Right lobe of liver (tissue), 6 donors: ENCODE results near the gene IL1RAPL1. TPM values are rescaled to one million over a fixed set of nuclear protein-coding genes. Genes with fewer than 3 reads are reported as not detected.
A peak's percentile ranks its signal among the peaks of the same experiment; 100 is the strongest.

Experiments
- ATAC-seq, 4 donors: fragments of 200-7000 bp; cut with Tn5 transposase; one replicate each; pipeline ENCODE4 v1.9.1; 2020; ENCODE audit warnings: mild to moderate bottlenecking in 4 of 4, moderate library complexity in 4 of 4
- DNase-seq, 3 donors: peaks; one replicate each; pipeline ENCODE4 v3.0.0-alpha.2; 2020
- H3K27ac ChIP-seq, 3 donors: fragments of 200-600 bp; one replicate each; pipeline ENCODE4 v1.8.0; 2022
- H3K27me3 ChIP-seq, 2 donors: fragments of 200-600 bp; one replicate each; pipeline ENCODE4 v1.8.0; 2022
- H3K36me3 ChIP-seq, 4 donors: fragments of 200-600 bp; sonication (generic) in 1 of 4; one replicate each; pipeline versions ENCODE4 v1.5.1 to v1.8.0; 2017 to 2022; ENCODE audit warnings: control low read depth in 1 of 4
- H3K4me1 ChIP-seq, 4 donors: fragments of 200-600 bp; sonication (generic) in 1 of 4; one replicate each; pipeline versions ENCODE4 v1.5.1 to v1.8.0; 2017 to 2022; ENCODE audit warnings: control low read depth in 1 of 4
- H3K4me3 ChIP-seq, 3 donors: fragments of 200-600 bp; one replicate each; pipeline ENCODE4 v1.8.0; 2022
- H3K9me3 ChIP-seq, 4 donors: fragments of 200-600 bp; sonication (generic) in 1 of 4; one replicate each; pipeline versions ENCODE4 v1.5.1 to v1.8.0; 2017 to 2022; ENCODE audit warnings: control low read depth in 1 of 4
- CTCF ChIP-seq, 4 donors: fragments of 200-600 bp in 3 of 4; fragments of 450-650 bp in 1 of 4; IDR thresholded peaks; one replicate each; pipeline versions ENCODE4 v1.5.1 to v1.8.0; 2016 to 2022; ENCODE audit warnings: antibody characterized with exemption in 4 of 4, mild to moderate bottlenecking in 2 of 4
- POLR2A ChIP-seq: fragments of 450-650 bp; IDR thresholded peaks from one replicate; pipeline ENCODE4 v1.6.1; 2017; ENCODE audit warnings: antibody characterized with exemption, mild to moderate bottlenecking
- WGBS: methylation state at CpG from one replicate; pipeline ENCODE4 v1.1.6; 2018; ENCODE audit warnings: low coverage, low lambda C conversion rate; ENCODE audit not compliant: insufficient coverage; ENCODE audit errors: missing lambda C conversion rate; 5-methylcytosine and 5-hydroxymethylcytosine counted together
- intact Hi-C, 2 donors: fragments of 100-400 bp; cut with DNase I; formaldehyde crosslinking; loops; one replicate each; pipeline versions ENCODE4 v1.11.2 to v1.14.1; 2022
- total RNA-seq, 6 experiments: library from RNA; depleted of rRNA in 2 of 6; stranded (reverse); fragments of >200 nt in 2 of 6; fragmentation: NEBNext Ultra II Directional in 3 of 6; extraction: Animal tissue kit (Norgen Biotek cat#: 25700) in 3 of 6; gene quantifications; one replicate each; pipeline versions ENCODE4 v1.1.0 to v1.2.4, GENCODE V29; 2016 to 2023
- donor health status: DM: no; HTN: yes; CAD: no.
- donor health status: DM: no; HTN: no; CAD: no.
- donor health status: DM: no; HTN: no; CAD: no.
- donor health status: DM: no; HTN: yes; CAD: no.
- donor health status: DM: no; HTN: yes; CAD: no.

IL1RAPL1 gene
- total RNA-seq, 6 experiments from 2014 or later, result not detected

GRCh38 chrX:29225670-29226069, 638.4 kb downstream of the IL1RAPL1 start:
- Histone ChIP-seq H3K27me3 (no peaks in the 10 kb centered on the region), H3K36me3 (no peaks in the 10 kb centered on the region), H3K27ac (no peak overlapping the region), H3K4me1 (no peaks in the 10 kb centered on the region), H3K9me3 (no peaks in the 10 kb centered on the region), H3K4me3 (no peak overlapping the region)
- 33% methylated on average over 2 of the region's 2 CpGs for WGBS
- intact Hi-C loops, result no loop called here
- DNase-seq (no peak), ATAC-seq (no peak)
- TF ChIP-seq POLR2A (no peak), CTCF (IDR thresholded peaks at IDR 0.05) (no peak)

GRCh38 chrX:29229802-29230201, 642.6 kb downstream of the IL1RAPL1 start:
- Histone ChIP-seq H3K4me3 (no peak overlapping the region), H3K36me3 (no peaks in the 10 kb centered on the region), H3K27me3 (no peaks in the 10 kb centered on the region), H3K27ac (no peak overlapping the region), H3K4me1 (no peaks in the 10 kb centered on the region), H3K9me3 (no peaks in the 10 kb centered on the region)
- no peak for ATAC-seq
- WGBS, result 60% methylated on average over 2 of the region's 2 CpGs
- TF ChIP-seq POLR2A (no peak), CTCF (IDR thresholded peaks at IDR 0.05) (no peak)
- DNase-seq, result no peak
- intact Hi-C loops, result no loop called here

GRCh38 chrX:29231800-29232199, 644.6 kb downstream of the IL1RAPL1 start:
- H3K4me3 ChIP-seq, result no peak overlapping the region
- ATAC-seq, result no peak
- H3K4me1 ChIP-seq, result no peaks in the 10 kb centered on the region
- 25% methylated on average over 2 of the region's 2 CpGs for WGBS
- H3K27ac ChIP-seq, result no peak overlapping the region
- H3K27me3 ChIP-seq, result no peaks in the 10 kb centered on the region
- no peak for DNase-seq
- no peaks in the 10 kb centered on the region for H3K36me3 ChIP-seq
- H3K9me3 ChIP-seq, result no peaks in the 10 kb centered on the region
- TF ChIP-seq POLR2A (no peak), CTCF (IDR thresholded peaks at IDR 0.05) (peak in 3 of 4 donors; percentile 40 to 50 (median 41))
- intact Hi-C loops, result no loop called here

GRCh38 chrX:29233592-29234183, 646.4 kb downstream of the IL1RAPL1 start:
- Histone ChIP-seq H3K4me3 (no peak overlapping the region), H3K36me3 (no peaks in the 10 kb centered on the region), H3K27ac (no peak overlapping the region), H3K9me3 (no peaks in the 10 kb centered on the region), H3K4me1 (no peaks in the 10 kb centered on the region), H3K27me3 (no peaks in the 10 kb centered on the region)
- no peak for TF ChIP-seq POLR2A
- TF ChIP-seq CTCF (IDR thresholded peaks at IDR 0.05), result no peak
- WGBS, result 48% methylated on average over 7 of the region's 7 CpGs
- DNase-seq (no peak), ATAC-seq (no peak)
- intact Hi-C loops, result no loop called here

GRCh38 chrX:29237972-29238371, 650.7 kb downstream of the IL1RAPL1 start:
- no peaks in the 10 kb centered on the region for H3K4me1 ChIP-seq
- H3K36me3 ChIP-seq, result no peaks in the 10 kb centered on the region
- ATAC-seq, result no peak
- H3K9me3 ChIP-seq, result no peaks in the 10 kb centered on the region
- 70% methylated on average over 6 of the region's 6 CpGs for WGBS
- DNase-seq, result no peak
- no peak overlapping the region for H3K4me3 ChIP-seq
- intact Hi-C loops, result no loop called here
- no peak overlapping the region for H3K27ac ChIP-seq
- H3K27me3 ChIP-seq, result no peaks in the 10 kb centered on the region
- no peak for TF ChIP-seq POLR2A
- TF ChIP-seq CTCF (IDR thresholded peaks at IDR 0.05), result no peak
